Measurements from ENCODE around the gene RXFP3. TPM values are rescaled to one million over a fixed set of nuclear protein-coding genes. Genes with fewer than 3 reads are reported as not detected.

RXFP3 gene
- total RNA-seq, 1 experiment from 2014 or later, result not detected

- Histone ChIP-seq H3K27me3 (replicated peaks; ENCODE audit: insufficient read depth, low read depth, low read length, poor library complexity) (no peaks in the 10 kb centered on the region), H3K4me3 (ENCODE audit: low read depth, low read length, poor library complexity, severe bottlenecking) (no peak overlapping the region), H3K9me3 (ENCODE audit: low read depth, low read length, poor library complexity, severe bottlenecking) (no peaks in the 10 kb centered on the region), H3K36me3 (ENCODE audit: insufficient read depth, low read length, poor library complexity, severe bottlenecking) (no peaks in the 10 kb centered on the region), H3K27ac (ENCODE audit: low read depth, low read length, poor library complexity, severe bottlenecking) (no peak overlapping the region), H3K4me1 (ENCODE audit: insufficient read depth, low read length, poor library complexity, severe bottlenecking) (no peaks in the 10 kb centered on the region)
- TF ChIP-seq, protein P1, sequence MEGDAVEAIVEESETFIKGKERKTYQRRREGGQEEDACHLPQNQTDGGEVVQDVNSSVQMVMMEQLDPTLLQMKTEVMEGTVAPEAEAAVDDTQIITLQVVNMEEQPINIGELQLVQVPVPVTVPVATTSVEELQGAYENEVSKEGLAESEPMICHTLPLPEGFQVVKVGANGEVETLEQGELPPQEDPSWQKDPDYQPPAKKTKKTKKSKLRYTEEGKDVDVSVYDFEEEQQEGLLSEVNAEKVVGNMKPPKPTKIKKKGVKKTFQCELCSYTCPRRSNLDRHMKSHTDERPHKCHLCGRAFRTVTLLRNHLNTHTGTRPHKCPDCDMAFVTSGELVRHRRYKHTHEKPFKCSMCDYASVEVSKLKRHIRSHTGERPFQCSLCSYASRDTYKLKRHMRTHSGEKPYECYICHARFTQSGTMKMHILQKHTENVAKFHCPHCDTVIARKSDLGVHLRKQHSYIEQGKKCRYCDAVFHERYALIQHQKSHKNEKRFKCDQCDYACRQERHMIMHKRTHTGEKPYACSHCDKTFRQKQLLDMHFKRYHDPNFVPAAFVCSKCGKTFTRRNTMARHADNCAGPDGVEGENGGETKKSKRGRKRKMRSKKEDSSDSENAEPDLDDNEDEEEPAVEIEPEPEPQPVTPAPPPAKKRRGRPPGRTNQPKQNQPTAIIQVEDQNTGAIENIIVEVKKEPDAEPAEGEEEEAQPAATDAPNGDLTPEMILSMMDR (conservative IDR thresholded peaks at IDR 0.05; ENCODE audit: low read depth, low read length), result no peak
- no peak for TF ChIP-seq EZH2 (IDR thresholded peaks at IDR 0.05; ENCODE audit: borderline replicate concordance, low read depth, low read length, poor library complexity, severe bottlenecking)
- BruUV-seq (replicated peaks), result no TSS peak
- CTCF ChIA-PET, result no interaction called here
- intact Hi-C loops (cut with micrococcal nuclease; ENCODE audit: unreplicated experiment), result no loop called here
- no peak for DNase-seq (ENCODE audit: low spot score)
- POLR2A ChIA-PET (ENCODE audit: low non-redundant PET), result no interaction called here
Observed at GRCh38 chr5:33981408-33982162, 45.4 kb downstream of the RXFP3 start.

DNA sequence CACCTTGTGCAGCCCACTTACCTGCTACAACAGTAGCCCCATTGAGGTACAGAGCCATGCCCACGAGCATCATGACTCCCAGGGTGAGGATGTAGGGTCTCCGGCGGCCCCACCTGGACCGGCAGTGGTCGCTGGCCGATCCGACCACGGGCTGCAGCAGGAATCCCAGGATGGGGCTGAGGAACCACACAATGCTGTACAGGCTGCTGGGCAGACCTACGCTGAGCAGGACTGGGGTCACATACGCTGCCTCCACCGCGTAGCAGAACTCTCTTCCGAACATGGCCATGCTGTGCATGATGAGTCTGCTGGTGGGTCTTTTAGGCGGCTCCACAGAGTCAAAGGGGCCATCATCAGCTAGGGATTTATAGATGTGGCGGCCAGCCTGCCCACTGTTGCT lies 48.0 kb downstream of the RXFP3 start:
- intact Hi-C loops (cut with micrococcal nuclease; ENCODE audit: unreplicated experiment), result no loop called here
- Histone ChIP-seq H3K9me3 (ENCODE audit: low read depth, low read length, poor library complexity, severe bottlenecking) (no peaks in the 10 kb centered on the region), H3K36me3 (ENCODE audit: insufficient read depth, low read length, poor library complexity, severe bottlenecking) (peaks cover 6% of the 10 kb centered on the region), H3K4me3 (ENCODE audit: low read depth, low read length, poor library complexity, severe bottlenecking) (no peak overlapping the region), H3K4me1 (ENCODE audit: insufficient read depth, low read length, poor library complexity, severe bottlenecking) (no peaks in the 10 kb centered on the region), H3K27me3 (replicated peaks; ENCODE audit: insufficient read depth, low read depth, low read length, poor library complexity) (no peaks in the 10 kb centered on the region), H3K27ac (ENCODE audit: low read depth, low read length, poor library complexity, severe bottlenecking) (no peak overlapping the region)
- CTCF ChIA-PET, result no interaction called here
- BruUV-seq (replicated peaks), result no TSS peak
- no peak for DNase-seq (ENCODE audit: low spot score)
- TF ChIP-seq, protein P1 (conservative IDR thresholded peaks at IDR 0.05; ENCODE audit: low read depth, low read length), result no peak
- no peak for TF ChIP-seq EZH2 (IDR thresholded peaks at IDR 0.05; ENCODE audit: borderline replicate concordance, low read depth, low read length, poor library complexity, severe bottlenecking)
- POLR2A ChIA-PET (ENCODE audit: low non-redundant PET), result no interaction called here

DNA sequence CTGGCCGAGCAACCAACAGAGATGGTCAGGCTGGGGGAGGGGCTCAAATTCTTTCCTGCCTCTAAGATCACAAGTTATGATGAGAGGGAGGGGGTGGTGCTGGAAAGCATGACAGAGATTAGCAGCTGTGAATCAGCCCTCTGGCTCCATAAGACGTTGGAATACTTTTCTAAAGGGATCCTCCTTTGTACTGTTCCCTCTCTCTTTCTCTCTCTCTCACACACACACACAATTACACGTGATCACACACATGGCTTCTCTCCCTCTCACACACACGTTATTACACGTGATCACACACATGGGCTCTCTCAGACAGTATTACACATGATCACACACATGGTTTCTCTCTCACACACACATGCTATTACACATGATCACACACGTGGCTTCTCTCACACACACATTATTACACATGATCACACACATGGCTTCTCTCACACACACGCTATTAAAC lies 48.5 kb downstream of the RXFP3 start, which contains the start of gene SLC45A2:
Gene SLC45A2, minus strand, starts transcription at position 23 of the 454 bp plus-strand sequence. CDS start 110 bp downstream, outside the sequence.
- intact Hi-C loops (cut with micrococcal nuclease; ENCODE audit: unreplicated experiment), result no loop called here
- Histone ChIP-seq H3K27ac (ENCODE audit: low read depth, low read length, poor library complexity, severe bottlenecking) (no peak within 1 kb of the TSS), H3K4me1 (ENCODE audit: insufficient read depth, low read length, poor library complexity, severe bottlenecking) (no peaks in the 10 kb centered on the region), H3K9me3 (ENCODE audit: low read depth, low read length, poor library complexity, severe bottlenecking) (no peaks in the 10 kb centered on the region), H3K4me3 (ENCODE audit: low read depth, low read length, poor library complexity, severe bottlenecking) (no peak within 1 kb of the TSS), H3K27me3 (replicated peaks; ENCODE audit: insufficient read depth, low read depth, low read length, poor library complexity) (no peaks in the 10 kb centered on the region), H3K36me3 (ENCODE audit: insufficient read depth, low read length, poor library complexity, severe bottlenecking) (peaks cover 6% of the 10 kb centered on the region)
- DNase-seq (ENCODE audit: low spot score), result no peak
- BruUV-seq (replicated peaks), result no TSS peak
- ChIA-PET POLR2A (ENCODE audit: low non-redundant PET) (no interaction called here), CTCF (no interaction called here)
- TF ChIP-seq, protein P1 (conservative IDR thresholded peaks at IDR 0.05; ENCODE audit: low read depth, low read length), result no peak
- no peak for TF ChIP-seq EZH2 (IDR thresholded peaks at IDR 0.05; ENCODE audit: borderline replicate concordance, low read depth, low read length, poor library complexity, severe bottlenecking)

Measured in A673 (cell line).